ACC112 (cell line): Measurements from ENCODE around the gene PTPRM.

Source experiments
- H2AFZ ChIP-seq: fragments of 200-600 bp; sonication (generic); one replicate; pipeline ENCODE4 v1.6.0; 2017; ENCODE audit warnings: antibody characterized with exemption, low read length; ENCODE audit not compliant: unreplicated experiment
- H3K27ac ChIP-seq: fragments of 200-600 bp; sonication (generic); 2 replicates; pipeline ENCODE4 v1.5.1; 2014; ENCODE audit warnings: low read depth, mild to moderate bottlenecking, antibody characterized with exemption, low read length, moderate library complexity
- H3K27me3 ChIP-seq: fragments of 200-600 bp; sonication (generic); 2 replicates; pipeline ENCODE4 v1.6.1; 2014; ENCODE audit warnings: mild to moderate bottlenecking, antibody characterized with exemption, low read length, moderate library complexity, mixed read lengths; ENCODE audit not compliant: insufficient read depth
- H3K36me3 ChIP-seq: fragments of 200-600 bp; sonication (generic); 2 replicates; pipeline ENCODE4 v1.6.1; 2016; ENCODE audit warnings: mild to moderate bottlenecking, antibody characterized with exemption, low read length, moderate library complexity, mixed read lengths; ENCODE audit not compliant: insufficient read depth
- H3K4me1 ChIP-seq: fragments of 200-600 bp; sonication (generic); one replicate; pipeline ENCODE4 v1.6.1; 2016; ENCODE audit warnings: low read length, mixed read lengths; ENCODE audit not compliant: insufficient read depth, unreplicated experiment, control insufficient read depth
- H3K4me3 ChIP-seq: fragments of 200-600 bp; sonication (generic); 2 replicates; pipeline ENCODE4 v1.5.1; 2014; ENCODE audit warnings: mild to moderate bottlenecking, low read depth, low read length
- H3K79me2 ChIP-seq: fragments of 200-600 bp; sonication (generic); one replicate; pipeline ENCODE4 v1.6.0; 2016; ENCODE audit warnings: low read length; ENCODE audit not compliant: control insufficient read depth, unreplicated experiment, insufficient read depth

PTPRM gene

GRCh38 chr18:8231316-8231715 lies 664.2 kb downstream of the PTPRM start:
- Histone ChIP-seq H3K27me3 (no peaks in the 10 kb centered on the region), H3K27ac (no peak overlapping the region), H2AFZ (no peak overlapping the region), H3K4me1 (peaks cover 11% of the 10 kb centered on the region), H3K4me3 (no peak overlapping the region), H3K79me2 (no peaks in the 10 kb centered on the region), H3K36me3 (peaks cover 3% of the 10 kb centered on the region; the same call in 1 of the 2 replicates)

GRCh38 chr18:8232791-8233190 lies 665.7 kb downstream of the PTPRM start:
- H3K36me3 ChIP-seq, result no peaks in the 10 kb centered on the region
- no peak overlapping the region for H2AFZ ChIP-seq
- H3K27ac ChIP-seq, result no peak overlapping the region
- no peaks in the 10 kb centered on the region for H3K79me2 ChIP-seq
- no peak overlapping the region for H3K4me3 ChIP-seq
- H3K4me1 ChIP-seq, result peaks cover 11% of the 10 kb centered on the region
- H3K27me3 ChIP-seq, result no peaks in the 10 kb centered on the region

- no peaks in the 10 kb centered on the region for H3K36me3 ChIP-seq
- H3K79me2 ChIP-seq, result no peaks in the 10 kb centered on the region
- H3K27me3 ChIP-seq, result no peaks in the 10 kb centered on the region
- no peak overlapping the region for H2AFZ ChIP-seq
- H3K4me1 ChIP-seq, result peaks cover 9% of the 10 kb centered on the region
- no peak overlapping the region for H3K4me3 ChIP-seq
- H3K27ac ChIP-seq, result no peak overlapping the region
Measured at GRCh38 chr18:8235894-8236293, 668.8 kb downstream of the PTPRM start.

- Histone ChIP-seq H3K4me1 (no peaks in the 10 kb centered on the region), H3K27me3 (no peaks in the 10 kb centered on the region), H3K36me3 (no peaks in the 10 kb centered on the region), H3K27ac (no peak overlapping the region), H3K4me3 (no peak overlapping the region), H3K79me2 (no peaks in the 10 kb centered on the region), H2AFZ (no peak overlapping the region)
Measured at GRCh38 chr18:8238507-8238906, 671.4 kb downstream of the PTPRM start.

GRCh38 chr18:8241731-8242130 lies 674.6 kb downstream of the PTPRM start:
- Histone ChIP-seq H2AFZ (no peak overlapping the region), H3K27ac (no peak overlapping the region), H3K4me3 (no peak overlapping the region), H3K79me2 (no peaks in the 10 kb centered on the region), H3K27me3 (no peaks in the 10 kb centered on the region), H3K36me3 (no peaks in the 10 kb centered on the region; the same call in 1 of the 2 replicates), H3K4me1 (no peaks in the 10 kb centered on the region)

- no peaks in the 10 kb centered on the region for H3K27me3 ChIP-seq
- no peaks in the 10 kb centered on the region for H3K4me1 ChIP-seq
- no peaks in the 10 kb centered on the region; the same call in 1 of the 2 replicates for H3K36me3 ChIP-seq
- no peaks in the 10 kb centered on the region for H3K79me2 ChIP-seq
- H3K4me3 ChIP-seq, result no peak overlapping the region
- H2AFZ ChIP-seq, result no peak overlapping the region
- H3K27ac ChIP-seq, result no peak overlapping the region
Measured at GRCh38 chr18:8242151-8242696, 675.1 kb downstream of the PTPRM start.

GRCh38 chr18:8247700-8248099 lies 680.6 kb downstream of the PTPRM start:
- H3K4me3 ChIP-seq, result no peak overlapping the region
- no peaks in the 10 kb centered on the region for H3K27me3 ChIP-seq

GRCh38 chr18:8248576-8248975 lies 681.5 kb downstream of the PTPRM start:
- Histone ChIP-seq H3K27me3 (no peaks in the 10 kb centered on the region), H3K4me3 (no peak overlapping the region), H3K4me1 (no peaks in the 10 kb centered on the region), H3K36me3 (no peaks in the 10 kb centered on the region; the same call in 1 of the 2 replicates), H2AFZ (no peak overlapping the region), H3K27ac (no peak overlapping the region), H3K79me2 (no peaks in the 10 kb centered on the region)

More at GRCh38 chr18:8247700-8248099, 680.6 kb downstream of the PTPRM start:
- H3K36me3 ChIP-seq, result no peaks in the 10 kb centered on the region; the same call in 1 of the 2 replicates
- H3K27ac ChIP-seq, result no peak overlapping the region
- no peaks in the 10 kb centered on the region for H3K79me2 ChIP-seq
- H3K4me1 ChIP-seq, result no peaks in the 10 kb centered on the region
- H2AFZ ChIP-seq, result no peak overlapping the region

GRCh38 chr18:8249811-8250210 lies 682.7 kb downstream of the PTPRM start:
- H2AFZ ChIP-seq, result no peak overlapping the region
- no peaks in the 10 kb centered on the region for H3K79me2 ChIP-seq
- H3K36me3 ChIP-seq, result no peaks in the 10 kb centered on the region; the same call in 1 of the 2 replicates
- no peak overlapping the region for H3K4me3 ChIP-seq
- no peak overlapping the region for H3K27ac ChIP-seq
- no peaks in the 10 kb centered on the region for H3K4me1 ChIP-seq
- H3K27me3 ChIP-seq, result no peaks in the 10 kb centered on the region

GRCh38 chr18:8252371-8252770 lies 685.3 kb downstream of the PTPRM start:
- no peaks in the 10 kb centered on the region for H3K79me2 ChIP-seq
- no peak overlapping the region for H2AFZ ChIP-seq
- H3K27ac ChIP-seq, result no peak overlapping the region
- H3K4me3 ChIP-seq, result no peak overlapping the region
- H3K27me3 ChIP-seq, result no peaks in the 10 kb centered on the region
- no peaks in the 10 kb centered on the region for H3K4me1 ChIP-seq
- H3K36me3 ChIP-seq, result no peaks in the 10 kb centered on the region

GRCh38 chr18:8253944-8254343 lies 686.8 kb downstream of the PTPRM start:
- Histone ChIP-seq H3K36me3 (no peaks in the 10 kb centered on the region), H2AFZ (no peak overlapping the region), H3K79me2 (no peaks in the 10 kb centered on the region), H3K27ac (no peak overlapping the region), H3K4me3 (no peak overlapping the region), H3K4me1 (no peaks in the 10 kb centered on the region), H3K27me3 (no peaks in the 10 kb centered on the region)
